Loucy (cell line): ENCODE data around the gene C20orf204.

ENCODE experiments used
- EZH2phosphoT487 ChIP-seq: fragments of 200-600 bp; IDR thresholded peaks from 2 replicates; pipeline ENCODE4 v1.6.1; 2018; ENCODE audit warnings: antibody characterized with exemption, mild to moderate bottlenecking, moderate library complexity, borderline replicate concordance
- TF ChIP-seq, protein P1 (sequence below): fragments of 200-600 bp; sonication (generic); conservative IDR thresholded peaks from 2 replicates; pipeline ENCODE4 v1.5.1; 2014; ENCODE audit warnings: mild to moderate bottlenecking, antibody characterized with exemption, low read length

DNA sequence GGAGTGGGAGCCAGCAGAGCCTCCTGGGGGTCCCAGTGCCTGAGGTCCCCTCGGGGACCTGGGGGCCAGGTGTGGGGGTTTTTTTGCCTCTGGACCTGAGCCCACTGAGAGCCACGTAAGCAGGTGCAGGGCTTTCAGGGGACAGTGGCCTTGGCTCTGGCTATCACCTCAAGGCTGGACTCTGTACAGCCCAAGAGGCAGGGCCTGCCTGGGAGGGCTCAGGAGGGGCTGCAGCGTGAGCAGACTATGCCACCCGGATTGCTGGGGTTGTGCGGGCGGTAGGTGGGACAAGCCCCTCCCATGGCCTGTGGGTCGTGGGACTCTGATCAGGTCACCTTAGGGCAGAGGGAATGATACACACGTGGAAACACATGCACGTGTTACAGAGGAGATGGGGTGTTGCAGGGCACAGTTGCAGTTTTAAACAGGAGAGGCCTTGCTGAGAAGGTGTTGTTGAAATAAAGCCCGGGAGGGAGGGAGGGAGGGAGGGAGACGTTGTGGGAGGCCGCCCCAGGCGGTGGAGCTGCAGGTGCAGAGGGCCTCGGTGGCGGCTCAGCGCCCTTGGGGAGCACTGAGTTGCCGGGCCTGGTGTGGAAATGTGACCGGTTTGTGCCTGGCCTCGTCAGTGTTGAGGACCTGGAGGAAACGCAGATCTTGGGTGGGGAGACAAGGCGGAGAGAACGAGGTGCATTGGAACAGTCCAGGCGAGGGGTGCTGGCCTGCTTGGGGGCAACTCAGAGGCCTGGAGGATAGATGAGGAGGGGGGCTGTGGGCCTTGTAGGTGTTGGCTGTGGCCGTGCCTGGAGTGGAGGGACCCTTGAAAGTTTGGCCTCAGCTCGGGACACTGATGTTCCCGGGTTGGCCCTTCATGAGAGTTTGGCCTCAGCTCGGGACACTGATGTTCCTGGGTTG, 29.3 kb downstream of the C20orf204 start:
- TF ChIP-seq, protein P1, sequence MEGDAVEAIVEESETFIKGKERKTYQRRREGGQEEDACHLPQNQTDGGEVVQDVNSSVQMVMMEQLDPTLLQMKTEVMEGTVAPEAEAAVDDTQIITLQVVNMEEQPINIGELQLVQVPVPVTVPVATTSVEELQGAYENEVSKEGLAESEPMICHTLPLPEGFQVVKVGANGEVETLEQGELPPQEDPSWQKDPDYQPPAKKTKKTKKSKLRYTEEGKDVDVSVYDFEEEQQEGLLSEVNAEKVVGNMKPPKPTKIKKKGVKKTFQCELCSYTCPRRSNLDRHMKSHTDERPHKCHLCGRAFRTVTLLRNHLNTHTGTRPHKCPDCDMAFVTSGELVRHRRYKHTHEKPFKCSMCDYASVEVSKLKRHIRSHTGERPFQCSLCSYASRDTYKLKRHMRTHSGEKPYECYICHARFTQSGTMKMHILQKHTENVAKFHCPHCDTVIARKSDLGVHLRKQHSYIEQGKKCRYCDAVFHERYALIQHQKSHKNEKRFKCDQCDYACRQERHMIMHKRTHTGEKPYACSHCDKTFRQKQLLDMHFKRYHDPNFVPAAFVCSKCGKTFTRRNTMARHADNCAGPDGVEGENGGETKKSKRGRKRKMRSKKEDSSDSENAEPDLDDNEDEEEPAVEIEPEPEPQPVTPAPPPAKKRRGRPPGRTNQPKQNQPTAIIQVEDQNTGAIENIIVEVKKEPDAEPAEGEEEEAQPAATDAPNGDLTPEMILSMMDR: no peak
- no peak for TF ChIP-seq EZH2phosphoT487
